ENCODE results near the gene MELK.

DNA sequence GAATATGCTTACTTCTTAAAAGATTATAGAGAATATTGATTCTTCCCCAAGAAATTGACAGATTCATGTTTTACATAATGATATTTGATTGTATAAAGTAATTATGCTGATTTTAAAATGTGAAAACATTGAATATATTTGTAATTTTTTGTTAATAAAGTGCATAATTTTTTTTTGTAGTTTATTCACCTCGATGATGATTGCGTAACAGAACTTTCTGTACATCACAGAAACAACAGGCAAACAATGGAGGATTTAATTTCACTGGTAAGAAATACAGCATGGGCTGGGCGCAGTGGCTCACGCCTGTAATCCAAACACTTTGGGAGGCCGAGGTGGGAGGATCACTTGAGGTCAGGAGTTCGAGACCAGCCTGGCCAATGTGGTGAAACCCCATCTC lies 70.1 kb downstream of the MELK start:
- TF ChIP-seq, protein P1, sequence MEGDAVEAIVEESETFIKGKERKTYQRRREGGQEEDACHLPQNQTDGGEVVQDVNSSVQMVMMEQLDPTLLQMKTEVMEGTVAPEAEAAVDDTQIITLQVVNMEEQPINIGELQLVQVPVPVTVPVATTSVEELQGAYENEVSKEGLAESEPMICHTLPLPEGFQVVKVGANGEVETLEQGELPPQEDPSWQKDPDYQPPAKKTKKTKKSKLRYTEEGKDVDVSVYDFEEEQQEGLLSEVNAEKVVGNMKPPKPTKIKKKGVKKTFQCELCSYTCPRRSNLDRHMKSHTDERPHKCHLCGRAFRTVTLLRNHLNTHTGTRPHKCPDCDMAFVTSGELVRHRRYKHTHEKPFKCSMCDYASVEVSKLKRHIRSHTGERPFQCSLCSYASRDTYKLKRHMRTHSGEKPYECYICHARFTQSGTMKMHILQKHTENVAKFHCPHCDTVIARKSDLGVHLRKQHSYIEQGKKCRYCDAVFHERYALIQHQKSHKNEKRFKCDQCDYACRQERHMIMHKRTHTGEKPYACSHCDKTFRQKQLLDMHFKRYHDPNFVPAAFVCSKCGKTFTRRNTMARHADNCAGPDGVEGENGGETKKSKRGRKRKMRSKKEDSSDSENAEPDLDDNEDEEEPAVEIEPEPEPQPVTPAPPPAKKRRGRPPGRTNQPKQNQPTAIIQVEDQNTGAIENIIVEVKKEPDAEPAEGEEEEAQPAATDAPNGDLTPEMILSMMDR (IDR thresholded peaks at IDR 0.05) = no peak
- TF ChIP-seq POLR2A (IDR thresholded peaks at IDR 0.05) = no peak

Data from testis (tissue), 2 donors.